GM12891 (cell line): ENCODE measurements around the gene ABLIM2.

Experiments
- DNase-seq: peaks from one replicate; pipeline ENCODE4 v3.0.0; 2011; ENCODE audit warnings: low spot score; ENCODE audit not compliant: insufficient read length
- FAIRE-seq: peaks from 2 replicates; lab custom pipeline; 2011; peaks lifted over from hg19 to GRCh38; lab: Jason Lieb, UNC
- PAX5 ChIP-seq: IDR thresholded peaks from 2 replicates; pipeline ENCODE4 v1.6.1; 2011; ENCODE audit warnings: low read length, moderate library complexity, mild to moderate bottlenecking; ENCODE audit not compliant: insufficient read depth, severe bottlenecking
- POLR2A ChIP-seq: IDR thresholded peaks from 2 replicates; pipeline ENCODE4 v1.6.1; 2011; ENCODE audit warnings: low read depth, low read length, control low read depth
- POLR2AphosphoS5 ChIP-seq: IDR thresholded peaks from 2 replicates; pipeline ENCODE4 v1.6.1; 2011; ENCODE audit warnings: low read depth, low read length, control low read depth
- POU2F2 ChIP-seq: IDR thresholded peaks from 2 replicates; pipeline ENCODE4 v1.6.1; 2011; ENCODE audit warnings: low read depth, mild to moderate bottlenecking, control low read depth, low read length, moderate library complexity
- SPI1 ChIP-seq: IDR thresholded peaks from 2 replicates; pipeline ENCODE4 v1.6.1; 2011; ENCODE audit warnings: low read depth, low read length, control low read depth
- TAF1 ChIP-seq: IDR thresholded peaks from 2 replicates; pipeline ENCODE4 v1.6.1; 2011; ENCODE audit warnings: low read depth, low read length, control low read depth

ABLIM2 gene

DNA sequence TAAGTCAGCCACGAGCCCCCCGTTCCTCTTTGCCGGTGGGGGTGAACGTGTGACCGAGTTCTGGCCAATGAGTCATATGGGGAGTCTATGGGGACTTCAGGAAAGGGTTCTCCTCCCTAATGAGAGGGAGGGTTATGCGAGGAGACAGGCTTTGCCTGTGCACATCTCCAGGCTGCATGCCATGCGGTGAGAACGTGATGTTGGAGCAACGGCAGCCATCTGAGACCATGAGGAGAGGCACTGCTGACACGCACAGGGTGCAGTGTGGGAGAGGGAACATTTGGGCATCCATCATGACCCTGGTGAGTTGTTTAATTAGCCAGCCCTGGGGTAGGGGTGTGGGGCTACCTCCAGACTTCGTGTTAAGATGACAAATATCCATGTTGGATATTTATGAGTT lies 55.8 kb downstream of the ABLIM2 start:
- TF ChIP-seq POU2F2 = no peak
- TF ChIP-seq POLR2AphosphoS5 = no peak
- TF ChIP-seq PAX5 = no peak
- TF ChIP-seq SPI1 = no peak
- TF ChIP-seq POLR2A = no peak
- TF ChIP-seq TAF1 = no peak
- no peak for FAIRE-seq
- no peak for DNase-seq

DNA sequence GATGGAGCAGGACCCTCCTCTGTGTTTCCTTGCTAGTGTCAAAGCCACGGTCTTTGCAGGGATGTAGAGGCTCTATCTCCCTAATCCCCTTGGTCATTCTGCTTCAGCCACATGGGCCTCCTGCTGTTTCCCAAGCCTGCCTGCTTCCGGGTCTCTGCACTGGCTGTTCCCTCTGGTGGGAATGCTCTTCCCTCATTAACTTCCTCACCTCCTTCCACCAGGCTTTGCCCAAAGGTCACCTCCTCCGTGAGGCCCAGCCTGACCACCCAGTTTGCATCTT lies 56.6 kb downstream of the ABLIM2 start:
- DNase-seq = no peak
- FAIRE-seq = no peak
- TF ChIP-seq SPI1 (no peak), PAX5 (no peak), POLR2AphosphoS5 (no peak), POU2F2 (no peak), POLR2A (no peak), TAF1 (no peak)

GRCh38 chr4:8101213-8102075 lies 57.2 kb downstream of the ABLIM2 start:
- FAIRE-seq (no peak), DNase-seq (no peak)
- no peak for TF ChIP-seq PAX5
- TF ChIP-seq POLR2AphosphoS5 = no peak
- no peak for TF ChIP-seq POLR2A
- no peak for TF ChIP-seq TAF1
- no peak for TF ChIP-seq SPI1
- TF ChIP-seq POU2F2 = no peak

- DNase-seq = no peak
- no peak for FAIRE-seq
- TF ChIP-seq PAX5 (no peak), POLR2A (no peak), POLR2AphosphoS5 (no peak), TAF1 (no peak), SPI1 (no peak), POU2F2 (no peak)
Observed at GRCh38 chr4:8099981-8100464, 58.6 kb downstream of the ABLIM2 start.

GRCh38 chr4:8098506-8098905 lies 60.1 kb downstream of the ABLIM2 start:
- TF ChIP-seq POU2F2 = no peak
- no peak for TF ChIP-seq POLR2AphosphoS5
- no peak for TF ChIP-seq SPI1
- TF ChIP-seq TAF1 = no peak
- TF ChIP-seq POLR2A = no peak
- FAIRE-seq (no peak), DNase-seq (no peak)

GRCh38 chr4:8097721-8098345 lies 60.8 kb downstream of the ABLIM2 start:
- TF ChIP-seq POLR2A = no peak
- TF ChIP-seq TAF1 = no peak
- TF ChIP-seq PAX5 = no peak
- TF ChIP-seq SPI1 = no peak
- no peak for TF ChIP-seq POU2F2
- TF ChIP-seq POLR2AphosphoS5 = no peak
- DNase-seq = no peak
- FAIRE-seq = no peak

DNA sequence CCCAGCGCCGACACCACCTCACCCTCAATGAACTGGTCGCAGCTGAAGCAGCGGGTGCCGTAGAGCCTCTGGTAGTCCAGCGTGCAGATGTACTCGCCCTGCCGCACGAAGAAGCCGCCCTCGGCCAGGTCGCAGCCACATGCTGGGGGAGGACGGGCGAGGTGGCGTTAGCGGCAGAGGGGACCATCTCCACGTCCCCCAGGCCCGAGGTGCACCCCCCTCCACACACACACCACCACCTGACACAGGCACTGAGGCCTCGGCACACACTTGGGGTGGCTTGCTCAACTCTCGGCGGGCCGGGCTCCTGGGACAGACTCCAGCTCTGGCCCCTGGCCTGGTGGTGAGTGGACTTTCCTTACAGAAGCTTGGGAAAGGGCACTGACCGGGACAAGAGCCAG lies 61.5 kb downstream of the ABLIM2 start:
- TF ChIP-seq POU2F2 (no peak), SPI1 (no peak), PAX5 (no peak), TAF1 (no peak), POLR2AphosphoS5 (no peak), POLR2A (no peak)

DNA sequence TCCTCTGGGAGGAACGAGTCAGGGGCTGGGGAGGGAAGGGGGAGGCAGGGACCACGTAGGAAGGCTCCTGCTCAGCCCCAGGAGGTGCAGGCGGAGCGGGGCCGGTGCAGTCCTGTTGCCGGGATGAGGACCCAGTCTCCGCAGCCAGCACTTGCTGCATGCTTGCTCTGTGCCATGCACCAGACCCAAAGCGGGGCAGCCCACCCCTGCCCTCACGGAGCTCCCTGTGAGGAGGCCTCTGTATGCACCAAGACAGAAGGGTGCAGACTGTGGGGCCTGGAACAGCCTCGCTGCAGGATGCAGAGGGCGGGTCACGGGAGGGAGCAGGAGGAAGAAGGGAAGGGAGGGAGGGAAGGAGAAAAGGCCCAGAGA lies 61.9 kb downstream of the ABLIM2 start:
- TF ChIP-seq POLR2AphosphoS5 (no peak), SPI1 (no peak), PAX5 (no peak), POU2F2 (no peak), POLR2A (no peak), TAF1 (no peak)
- DNase-seq (no peak), FAIRE-seq (no peak)

More for the DNA sequence above, 61.5 kb downstream of the ABLIM2 start:
- DNase-seq (no peak), FAIRE-seq (no peak)

GRCh38 chr4:8095956-8096689 lies 62.5 kb downstream of the ABLIM2 start:
- FAIRE-seq = no peak
- TF ChIP-seq TAF1 = no peak
- TF ChIP-seq SPI1 = no peak
- no peak for TF ChIP-seq POLR2AphosphoS5
- no peak for TF ChIP-seq POLR2A
- TF ChIP-seq POU2F2 = no peak
- TF ChIP-seq PAX5 = no peak
- no peak for DNase-seq
